ENCODE results near the gene TUBA4B.
A peak's percentile ranks its signal among the peaks of the same experiment; 100 is the strongest.
"Not testable (repeated sequence)": the region's sequence is repeated elsewhere in the genome, so short reads cannot be mapped to it uniquely, and the experiment has no call there.

TUBA4B gene

DNA sequence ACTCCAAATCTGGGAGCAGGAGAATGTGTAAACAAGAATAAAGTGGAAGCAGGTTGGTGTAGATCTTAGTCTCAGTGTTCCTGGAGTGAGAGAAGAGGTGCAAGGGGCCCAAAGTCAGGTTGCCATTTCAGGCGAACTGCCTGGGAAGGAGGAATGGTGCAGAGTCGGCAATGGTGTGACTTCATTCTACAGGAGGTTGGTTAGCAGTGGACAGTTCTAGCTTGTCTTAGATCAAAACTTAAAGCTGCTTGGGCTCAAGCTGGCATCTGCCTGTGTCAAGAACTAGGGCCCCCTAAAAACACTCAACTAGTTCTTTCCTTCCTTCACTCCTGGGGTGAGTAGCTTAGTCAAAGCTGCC lies 4.2 kb upstream of the TUBA4B start:
- DNase-seq (ENCODE audit: low read depth): no peak

DNA sequence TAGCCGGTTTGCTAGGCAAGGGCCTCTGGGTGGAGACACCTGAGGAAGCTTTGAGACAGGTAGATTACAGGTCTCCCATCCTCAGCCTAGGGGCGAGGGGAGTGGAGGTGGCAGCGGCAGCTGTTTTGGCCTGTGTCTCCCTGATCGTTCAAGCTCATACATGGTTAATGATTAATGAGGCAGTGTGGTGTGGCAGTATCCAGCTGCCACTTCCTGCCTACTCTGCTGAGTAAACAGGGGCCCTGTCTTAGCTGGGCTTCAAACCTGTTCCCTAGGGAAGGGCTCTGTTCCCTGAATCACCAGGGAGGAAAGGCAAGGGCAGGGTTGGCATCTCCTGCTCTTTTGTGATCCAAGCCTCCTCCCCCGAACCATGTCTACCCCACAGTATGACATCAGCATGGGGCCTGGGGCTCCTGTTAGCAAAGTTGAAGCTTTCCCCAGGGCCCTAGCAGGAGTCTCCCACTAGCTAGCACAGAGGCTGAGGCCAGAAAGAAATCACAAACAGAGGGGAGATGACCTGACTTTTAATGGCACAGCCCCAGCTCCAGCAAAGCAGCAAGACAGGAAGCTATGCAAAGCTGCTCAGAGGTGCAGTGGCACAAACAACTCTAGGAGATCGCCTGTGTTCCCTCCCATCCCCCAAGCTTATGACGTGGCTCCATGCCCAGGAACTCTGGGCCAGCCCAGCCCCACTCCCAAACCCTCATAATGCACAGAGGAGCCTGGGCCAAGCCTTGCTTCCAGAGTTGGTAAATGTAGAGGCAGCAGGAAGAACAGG lies 3.7 kb upstream of the TUBA4B start:
- no peak for DNase-seq (ENCODE audit: low read depth)

DNA sequence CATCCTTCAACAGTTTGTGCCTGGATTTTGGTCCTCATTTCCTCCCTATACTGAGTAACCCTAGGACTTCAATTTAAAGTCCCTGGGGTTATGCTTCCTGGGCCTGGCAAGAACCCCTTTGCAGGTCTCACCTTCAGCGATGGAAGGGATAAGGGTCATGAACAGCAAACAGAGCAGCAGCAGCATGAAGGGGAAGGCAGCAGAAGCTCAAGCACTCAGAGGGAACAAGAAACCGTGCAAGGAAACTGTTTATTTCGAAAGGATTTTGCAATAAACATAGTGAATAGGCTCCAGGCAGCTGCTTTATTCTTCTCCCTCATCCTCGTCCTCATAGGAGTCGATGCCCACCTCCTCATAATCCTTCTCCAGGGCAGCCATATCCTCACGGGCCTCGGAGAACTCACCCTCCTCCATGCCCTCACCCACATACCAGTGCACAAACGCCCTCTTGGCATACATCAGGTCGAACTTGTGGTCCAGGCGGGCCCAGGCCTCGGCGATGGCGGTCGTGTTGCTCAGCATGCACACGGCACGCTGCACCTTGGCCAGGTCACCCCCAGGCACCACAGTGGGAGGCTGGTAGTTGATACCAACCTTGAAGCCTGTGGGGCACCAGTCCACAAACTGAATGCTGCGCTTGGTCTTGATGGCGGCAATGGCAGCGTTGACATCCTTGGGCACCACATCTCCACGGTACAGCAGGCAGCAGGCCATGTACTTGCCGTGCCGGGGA lies 2.8 kb upstream of the TUBA4B start:
- DNase-seq (ENCODE audit: low read depth): no peak

- DNase-seq (ENCODE audit: low read depth): no peak
Measured at GRCh38 chr2:219251656-219252055, 1.4 kb upstream of the TUBA4B start.

DNA sequence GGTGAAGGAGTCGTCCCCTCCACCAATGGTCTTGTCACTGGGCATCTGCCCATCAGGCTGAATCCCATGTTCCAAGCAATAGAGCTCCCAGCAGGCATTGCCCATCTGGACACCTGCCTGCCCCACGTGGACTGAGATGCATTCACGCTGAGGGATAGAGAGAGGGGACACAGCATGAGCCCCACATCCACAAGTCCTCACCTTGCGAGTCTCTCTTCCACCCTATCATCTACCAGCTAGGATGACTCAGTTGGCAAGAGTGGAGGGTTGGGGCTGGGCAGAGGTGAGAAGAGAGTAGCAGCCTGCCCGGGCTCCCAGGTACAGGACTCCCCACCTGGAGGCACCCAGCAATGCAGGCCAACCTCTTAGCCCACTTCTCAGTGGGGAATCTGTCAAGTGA lies 959 bp upstream of the TUBA4B start:
- DNase-seq (ENCODE audit: low read depth): no peak

- no peak for DNase-seq (ENCODE audit: low read depth)
Measured at GRCh38 chr2:219252570-219252899, 508 bp upstream of the TUBA4B start.

DNA sequence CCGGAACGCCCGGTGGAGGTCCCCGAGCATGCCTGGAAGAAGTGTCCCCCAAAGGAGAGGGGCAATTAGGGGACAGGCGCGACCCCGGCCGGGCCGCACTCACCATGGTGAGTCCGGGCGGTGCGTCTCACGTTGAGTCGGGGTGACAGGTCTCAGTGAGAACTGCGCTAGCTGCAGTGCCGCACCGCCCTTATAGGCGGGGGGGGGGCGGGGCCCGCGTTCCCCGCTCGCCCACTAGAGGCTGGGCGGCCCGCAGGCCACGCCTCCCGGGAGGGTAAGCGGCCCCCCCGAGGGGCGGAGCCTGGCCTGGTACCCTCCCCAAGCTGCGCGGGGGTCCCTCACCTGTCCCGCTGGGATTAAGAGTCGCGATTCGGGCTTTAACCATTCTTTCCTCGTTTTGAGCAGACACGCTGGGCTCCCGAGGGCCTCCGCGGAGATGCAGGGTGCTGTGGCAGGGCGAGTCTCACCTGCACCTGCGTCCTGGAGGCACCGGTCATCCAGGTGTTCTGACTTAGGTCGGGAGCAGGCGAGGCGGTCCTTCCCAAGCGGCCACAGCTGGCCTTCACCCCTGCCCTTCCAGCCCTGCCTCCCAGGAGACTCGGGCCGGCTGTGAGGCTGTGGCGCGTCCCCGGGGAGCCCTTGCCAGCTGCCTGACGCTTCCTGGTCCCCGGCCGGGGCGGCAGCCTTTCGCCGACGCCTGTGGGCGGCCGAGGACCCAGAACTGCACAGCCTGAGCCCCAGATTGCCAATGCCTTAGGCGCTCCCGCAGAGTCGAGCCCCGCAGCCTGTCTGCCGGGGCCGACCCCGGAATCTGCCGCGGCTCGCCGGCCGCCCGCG lies 928 bp downstream of the TUBA4B start, which contains the start of gene TUBA4A:
TSS of gene TUBA4A (minus strand) at position 166 of the 837 bp plus-strand sequence. CDS start at position 106, 60 bp downstream.
- DNase-seq (ENCODE audit: low read depth): peak; percentile 93

DNA sequence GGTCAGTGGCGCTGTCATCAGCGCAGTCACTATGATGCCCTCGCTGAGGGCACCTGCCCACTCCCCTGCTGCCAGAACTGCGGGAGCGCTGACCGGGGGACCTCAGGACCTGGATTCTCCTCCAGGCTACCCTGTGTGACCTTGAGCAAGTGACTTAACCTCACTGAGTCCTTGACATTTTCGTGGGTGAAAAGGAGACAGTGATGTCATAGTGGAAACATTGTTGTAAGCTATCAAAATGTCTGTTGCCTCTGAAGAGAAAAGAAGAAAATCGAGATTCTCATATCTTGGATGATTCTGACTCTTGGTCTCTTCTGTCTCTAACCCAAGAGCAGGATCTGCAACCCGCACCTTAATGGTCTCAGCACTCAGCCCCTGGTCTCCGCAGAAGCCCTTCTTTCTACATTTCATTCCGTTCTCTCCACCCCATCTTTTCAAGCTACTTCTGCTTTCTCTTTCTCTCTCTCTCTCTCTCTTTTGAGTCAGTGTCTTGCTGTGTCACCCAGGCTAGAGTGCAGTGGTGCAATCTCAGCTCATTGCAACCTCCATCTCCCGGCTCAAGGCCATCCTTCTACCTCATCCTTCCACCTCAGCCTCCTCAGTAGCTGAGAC lies 1.7 kb downstream of the TUBA4B start:
- DNase-seq (ENCODE audit: low read depth): no peak

- DNase-seq (ENCODE audit: low read depth): not testable (repeated sequence)
Measured at GRCh38 chr2:219258942-219259341, 5.9 kb downstream of the TUBA4B start.

DNA sequence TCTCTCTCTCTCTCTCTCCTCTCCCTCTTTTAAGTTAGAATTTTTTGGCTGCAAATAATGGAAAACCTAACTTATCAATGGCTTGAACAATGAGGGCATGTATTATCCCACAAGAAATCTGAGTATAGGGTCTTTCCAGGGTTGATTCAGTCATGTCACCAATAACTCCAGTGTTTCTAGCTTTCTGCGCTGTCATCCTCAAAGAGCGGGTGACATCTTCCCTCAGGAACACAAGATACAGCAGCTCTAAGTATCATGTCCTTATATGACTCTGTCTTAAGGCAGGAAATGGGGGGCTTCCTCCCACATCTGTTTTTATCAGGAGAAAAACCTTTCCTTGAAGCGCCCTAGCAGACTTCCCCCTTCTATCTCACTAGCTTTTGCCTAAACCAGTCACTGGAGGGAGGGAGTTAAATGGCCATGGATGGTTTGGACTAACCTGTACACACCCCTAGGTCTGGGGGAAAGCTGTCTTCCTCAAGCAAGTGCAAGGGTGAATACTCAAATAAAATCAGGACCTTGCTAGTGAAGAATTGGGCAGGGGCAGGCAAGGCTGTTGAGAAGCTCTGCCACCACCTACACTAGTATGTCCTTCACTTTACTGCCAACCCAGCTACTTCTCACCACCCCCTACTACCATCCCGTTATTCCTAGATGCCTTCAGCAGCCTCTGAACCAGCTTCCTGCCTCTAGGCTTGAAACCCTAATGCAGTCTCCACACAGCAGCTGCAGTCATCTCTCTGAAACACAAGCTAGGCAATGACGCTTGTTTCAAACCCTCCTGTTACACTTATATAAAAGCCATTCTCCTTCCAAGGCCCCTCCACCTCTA lies 8.2 kb downstream of the TUBA4B start:
- no peak for DNase-seq (ENCODE audit: low read depth)

DNA sequence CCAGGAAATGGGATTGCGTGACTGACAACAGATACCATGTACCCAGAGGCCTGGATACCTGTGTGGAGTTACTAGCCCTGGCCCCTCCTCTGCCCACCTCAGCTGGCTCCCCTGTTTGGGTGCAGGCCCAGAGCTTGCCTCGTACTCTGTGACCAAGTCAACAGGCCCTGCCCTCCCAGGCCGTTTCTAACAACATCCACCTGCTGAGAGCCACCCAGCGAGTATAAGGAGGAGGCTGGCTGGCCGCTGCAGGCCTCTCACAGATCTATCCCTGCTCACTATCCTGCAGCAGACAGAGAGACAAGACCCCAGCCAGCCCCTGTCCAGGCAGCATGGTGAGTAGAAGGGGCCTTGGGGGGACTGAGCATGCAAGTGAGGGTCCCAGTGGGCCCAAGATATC lies 13.2 kb downstream of the TUBA4B start:
- no peak for DNase-seq (ENCODE audit: low read depth)

GRCh38 chr2:219266886-219267285 lies 13.8 kb downstream of the TUBA4B start:
- DNase-seq (ENCODE audit: low read depth): no peak

DNA sequence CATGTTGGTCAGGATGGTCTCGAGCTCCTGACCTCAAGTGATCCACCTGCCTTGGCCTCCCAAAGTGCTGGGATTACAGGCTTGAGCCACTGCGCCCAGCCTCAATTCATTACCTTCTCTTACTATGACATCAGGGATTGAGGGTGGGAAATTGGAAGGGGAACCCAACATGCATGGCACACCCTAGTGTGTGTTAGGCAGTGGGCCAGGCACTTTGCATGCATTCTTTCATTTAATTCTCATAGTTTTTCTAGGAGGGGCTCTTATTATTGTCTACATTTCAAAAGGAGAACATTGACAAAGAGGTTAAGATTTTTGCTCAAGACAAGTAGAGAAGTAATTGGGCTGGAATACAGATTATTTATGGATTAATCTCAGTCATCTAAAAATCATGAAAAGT lies 15.3 kb downstream of the TUBA4B start:
- no peak for DNase-seq (ENCODE audit: low read depth)

GRCh38 chr2:219269362-219270054 lies 16.5 kb downstream of the TUBA4B start:
- DNase-seq (ENCODE audit: low read depth): no peak

- DNase-seq (ENCODE audit: low read depth): no peak
Measured at GRCh38 chr2:219270055-219270372, 17.0 kb downstream of the TUBA4B start.

- no peak for DNase-seq (ENCODE audit: low read depth)
Measured at GRCh38 chr2:219271021-219271420, 18.0 kb downstream of the TUBA4B start.

- no peak for DNase-seq (ENCODE audit: low read depth)
Measured at GRCh38 chr2:219272356-219272755, 19.3 kb downstream of the TUBA4B start.

DNA sequence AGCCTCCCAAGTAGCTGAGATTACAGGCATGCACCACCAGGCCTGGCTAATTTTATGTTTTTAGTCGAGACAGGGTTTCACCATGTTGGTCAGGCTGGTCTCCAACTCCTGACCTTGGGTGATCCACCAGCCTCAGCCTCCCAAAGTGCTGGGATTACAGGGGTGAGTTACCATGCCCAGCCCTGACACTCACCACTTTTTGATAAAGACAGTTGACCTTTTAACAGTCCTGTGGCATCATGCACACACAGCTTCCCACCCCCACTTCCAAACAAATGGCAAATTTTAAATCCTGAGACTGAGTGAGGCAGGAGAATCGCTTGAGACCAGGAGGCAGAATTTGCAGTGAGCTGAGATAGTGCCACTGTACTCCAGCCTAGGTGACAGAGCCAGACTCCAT lies 20.0 kb downstream of the TUBA4B start:
- DNase-seq (ENCODE audit: low read depth): no peak

DNA sequence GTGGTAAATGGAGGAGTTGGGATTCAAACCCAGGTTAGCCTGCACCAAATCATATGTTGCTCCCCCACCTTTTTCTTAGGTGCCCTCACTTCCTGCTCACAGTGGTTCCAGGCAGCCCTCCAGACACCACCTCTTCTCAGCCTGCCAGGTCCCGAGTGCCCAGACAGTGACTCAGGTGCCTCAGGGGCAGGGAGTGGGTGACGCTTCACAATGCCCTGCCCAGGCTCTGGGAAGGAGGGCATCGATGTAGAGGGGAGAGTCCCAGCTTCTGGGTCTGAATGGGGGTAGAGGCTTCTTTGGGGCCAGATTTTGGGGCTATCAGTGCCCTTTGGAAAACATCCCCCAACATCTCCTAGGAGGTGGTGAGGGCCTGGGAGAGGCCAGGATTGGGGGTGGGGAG lies 20.9 kb downstream of the TUBA4B start:
- DNase-seq (ENCODE audit: low read depth): no peak

GRCh38 chr2:219274361-219274921 lies 21.4 kb downstream of the TUBA4B start:
- DNase-seq (ENCODE audit: low read depth): no peak
